GM19372 (cell line): Measurements from ENCODE around the gene PAGE4.
A peak's percentile ranks its signal among the peaks of the same experiment; 100 is the strongest.

Source experiments
- ATAC-seq: cut with Tn5 transposase; IDR thresholded peaks from one replicate; pipeline ENCODE4 v1.9.1; 2021; ENCODE audit warnings: mild to moderate bottlenecking, low read depth, moderate library complexity; ENCODE audit not compliant: unreplicated experiment

PAGE4 gene

GRCh38 chrX:49862093-49862492, 33.0 kb downstream of the PAGE4 start:
- ATAC-seq, result no peak

- no peak for ATAC-seq
These were observed 39.6 kb downstream of the PAGE4 start for GRCh38 chrX:49868739-49869138.

GRCh38 chrX:49876750-49877149, 47.6 kb downstream of the PAGE4 start:
- ATAC-seq, result no peak

GRCh38 chrX:49877397-49878101, 48.4 kb downstream of the PAGE4 start:
- no peak for ATAC-seq

GRCh38 chrX:49878128-49878833, 49.2 kb downstream of the PAGE4 start:
- ATAC-seq, result no peak

GRCh38 chrX:49878834-49879655, 49.9 kb downstream of the PAGE4 start, which contains the start of gene USP27X:
USP27X (plus strand) TSS chrX:49879484; CDS start chrX:49880308, 824 bp downstream.
- peak; percentile 89 for ATAC-seq

GRCh38 chrX:49879656-49880277, 50.7 kb downstream of the PAGE4 start:
- ATAC-seq, result no peak

- ATAC-seq, result no peak
These were observed 51.6 kb downstream of the PAGE4 start for GRCh38 chrX:49880668-49881067.
